OCI-LY1 (cell line): ENCODE data around the gene NR1D2.

Experiments used
- H2AFZ ChIP-seq: fragments of 200-600 bp; sonication (generic), shearing (Covaris generic); 2 replicates; pipeline ENCODE4 v1.6.0; 2014; ENCODE audit warnings: antibody characterized with exemption, mild to moderate bottlenecking, low read length
- H3F3A ChIP-seq: fragments of 200-600 bp; sonication (generic), shearing (Covaris generic); 2 replicates; pipeline ENCODE4 v1.6.0; 2014; ENCODE audit warnings: mild to moderate bottlenecking, antibody characterized with exemption, low read length, moderate library complexity; ENCODE audit not compliant: insufficient read depth
- H3K27ac ChIP-seq: fragments of 200-600 bp; sonication (generic); 2 replicates; pipeline ENCODE4 v1.5.1; 2014; ENCODE audit warnings: low read length, mixed run types, mild to moderate bottlenecking, low read depth; ENCODE audit not compliant: poor library complexity, severe bottlenecking
- H3K27me3 ChIP-seq: fragments of 200-600 bp; sonication (generic); 2 replicates; pipeline ENCODE4 v1.6.0; 2014; ENCODE audit warnings: antibody characterized with exemption, mild to moderate bottlenecking, low read length, moderate library complexity; ENCODE audit not compliant: insufficient read depth
- H3K36me3 ChIP-seq: fragments of 200-600 bp; sonication (generic); 2 replicates; pipeline ENCODE4 v1.6.1; 2014; ENCODE audit warnings: mild to moderate bottlenecking, antibody characterized with exemption, low read length, moderate library complexity, mixed read lengths; ENCODE audit not compliant: insufficient read depth
- H3K4me1 ChIP-seq: fragments of 200-600 bp; sonication (generic); 2 replicates; pipeline ENCODE4 v1.5.1; 2014; ENCODE audit warnings: mild to moderate bottlenecking, low read length, moderate library complexity; ENCODE audit not compliant: insufficient read depth, severe bottlenecking
- H3K4me2 ChIP-seq: fragments of 200-600 bp; sonication (generic), shearing (Covaris generic); 2 replicates; pipeline ENCODE4 v1.6.1; 2014; ENCODE audit warnings: low read length
- H3K4me3 ChIP-seq: fragments of 200-600 bp; sonication (generic); 2 replicates; pipeline ENCODE4 v1.5.1; 2014; ENCODE audit warnings: low read length, low read depth, mild to moderate bottlenecking, mixed read lengths; ENCODE audit not compliant: poor library complexity, severe bottlenecking
- H3K79me2 ChIP-seq: fragments of 200-600 bp; shearing (Covaris generic); 2 replicates; pipeline ENCODE4 v1.6.1; 2016; ENCODE audit warnings: mixed run types, low read length, mixed read lengths; ENCODE audit not compliant: insufficient read depth
- H3K9ac ChIP-seq: fragments of 200-600 bp; sonication (generic), shearing (Covaris generic); 2 replicates; pipeline ENCODE4 v1.6.1; 2014; ENCODE audit warnings: mild to moderate bottlenecking, low read length, mixed read lengths
- H3K9me2 ChIP-seq: fragments of 200-600 bp; sonication (generic), shearing (Covaris generic); 2 replicates; pipeline ENCODE4 v1.6.1; 2014; ENCODE audit warnings: low read depth, mild to moderate bottlenecking, low read length, mixed read lengths
- H3K9me3 ChIP-seq: fragments of 200-600 bp; shearing (Covaris generic); 2 replicates; pipeline ENCODE4 v1.6.1; 2014; ENCODE audit warnings: low read length, mixed read lengths
- H4K20me1 ChIP-seq: fragments of 200-600 bp; sonication (generic), shearing (Covaris generic); 2 replicates; pipeline ENCODE4 v1.6.0; 2016; ENCODE audit warnings: mild to moderate bottlenecking, low read length; ENCODE audit not compliant: insufficient read depth
- CTCF ChIP-seq: fragments of 200-600 bp; sonication (generic), shearing (Covaris generic); IDR thresholded peaks from 2 replicates; pipeline ENCODE4 v1.5.1; 2017; ENCODE audit warnings: mild to moderate bottlenecking, antibody characterized with exemption, low read length, moderate library complexity, mixed read lengths
- EZH2 ChIP-seq: fragments of 200-600 bp; sonication (generic), shearing (Covaris generic); IDR thresholded peaks from 2 replicates; pipeline ENCODE4 v1.8.0; 2017; ENCODE audit warnings: borderline replicate concordance, mixed run types, mild to moderate bottlenecking, antibody characterized with exemption, low read length, moderate library complexity, mixed read lengths

The NR1D2 gene

DNA sequence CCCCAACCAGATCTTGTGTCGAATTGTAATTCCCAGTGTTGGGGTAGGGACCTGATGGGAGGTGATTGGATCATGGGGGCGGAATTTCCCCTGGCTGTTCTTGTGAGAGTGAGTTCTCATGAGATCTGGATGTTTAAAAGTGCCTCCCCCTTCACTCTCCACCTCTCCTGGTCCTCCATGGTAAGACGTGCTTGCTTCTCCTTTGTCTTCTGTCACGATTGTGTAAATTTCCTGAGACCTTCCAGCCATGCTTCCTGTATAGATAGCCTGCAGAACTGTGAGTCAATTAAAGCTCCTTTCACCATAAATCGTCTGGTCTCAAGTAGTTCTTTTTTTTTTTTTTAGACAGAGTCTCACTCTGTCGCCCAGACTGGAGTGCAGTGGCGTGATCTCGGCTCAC, 42.3 kb downstream of the NR1D2 start:
- Histone ChIP-seq H4K20me1 (no peaks in the 10 kb centered on the region), H3K36me3 (no peaks in the 10 kb centered on the region), H2AFZ (no peak overlapping the region), H3K79me2 (no peaks in the 10 kb centered on the region), H3K27me3 (no peaks in the 10 kb centered on the region), H3K4me1 (no peaks in the 10 kb centered on the region), H3K9me3 (no peaks in the 10 kb centered on the region), H3K4me2 (no peak overlapping the region), H3K4me3 (no peak overlapping the region), H3K9me2 (no peaks in the 10 kb centered on the region), H3F3A (no peaks in the 10 kb centered on the region), H3K9ac (no peak overlapping the region), H3K27ac (no peak overlapping the region)
- no peak for TF ChIP-seq CTCF
- no peak for TF ChIP-seq EZH2

DNA sequence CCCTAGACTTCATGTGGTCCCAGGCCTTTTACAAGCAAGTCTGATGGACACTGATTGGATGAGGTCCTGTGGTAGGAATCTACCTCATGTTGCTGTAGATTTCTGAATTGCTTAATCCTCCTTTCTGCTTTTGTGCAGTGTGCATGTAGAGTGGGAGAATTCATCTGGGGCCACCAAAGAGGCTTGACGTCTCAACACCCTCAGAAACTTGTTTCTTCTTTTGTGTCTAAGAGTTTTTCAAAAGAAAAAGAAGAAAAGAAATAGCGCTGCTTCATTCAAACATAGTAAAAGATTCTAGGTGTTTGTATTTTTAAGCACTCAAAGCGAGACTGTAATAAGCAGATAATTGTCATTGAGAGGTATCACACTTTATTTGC, 46.2 kb downstream of the NR1D2 start:
- Histone ChIP-seq H2AFZ (no peak overlapping the region), H3K27me3 (0 out of 2 replicates have a peak, but pooled peaks cover 3% of the 10 kb centered on the region), H3K9ac (no peak overlapping the region), H3F3A (no peaks in the 10 kb centered on the region), H3K79me2 (no peaks in the 10 kb centered on the region), H3K27ac (no peak overlapping the region), H3K4me2 (no peak overlapping the region), H3K4me1 (no peaks in the 10 kb centered on the region), H3K9me2 (no peaks in the 10 kb centered on the region), H3K4me3 (no peak overlapping the region), H4K20me1 (no peaks in the 10 kb centered on the region), H3K9me3 (no peaks in the 10 kb centered on the region), H3K36me3 (no peaks in the 10 kb centered on the region)
- no peak for TF ChIP-seq EZH2
- TF ChIP-seq CTCF, result no peak

DNA sequence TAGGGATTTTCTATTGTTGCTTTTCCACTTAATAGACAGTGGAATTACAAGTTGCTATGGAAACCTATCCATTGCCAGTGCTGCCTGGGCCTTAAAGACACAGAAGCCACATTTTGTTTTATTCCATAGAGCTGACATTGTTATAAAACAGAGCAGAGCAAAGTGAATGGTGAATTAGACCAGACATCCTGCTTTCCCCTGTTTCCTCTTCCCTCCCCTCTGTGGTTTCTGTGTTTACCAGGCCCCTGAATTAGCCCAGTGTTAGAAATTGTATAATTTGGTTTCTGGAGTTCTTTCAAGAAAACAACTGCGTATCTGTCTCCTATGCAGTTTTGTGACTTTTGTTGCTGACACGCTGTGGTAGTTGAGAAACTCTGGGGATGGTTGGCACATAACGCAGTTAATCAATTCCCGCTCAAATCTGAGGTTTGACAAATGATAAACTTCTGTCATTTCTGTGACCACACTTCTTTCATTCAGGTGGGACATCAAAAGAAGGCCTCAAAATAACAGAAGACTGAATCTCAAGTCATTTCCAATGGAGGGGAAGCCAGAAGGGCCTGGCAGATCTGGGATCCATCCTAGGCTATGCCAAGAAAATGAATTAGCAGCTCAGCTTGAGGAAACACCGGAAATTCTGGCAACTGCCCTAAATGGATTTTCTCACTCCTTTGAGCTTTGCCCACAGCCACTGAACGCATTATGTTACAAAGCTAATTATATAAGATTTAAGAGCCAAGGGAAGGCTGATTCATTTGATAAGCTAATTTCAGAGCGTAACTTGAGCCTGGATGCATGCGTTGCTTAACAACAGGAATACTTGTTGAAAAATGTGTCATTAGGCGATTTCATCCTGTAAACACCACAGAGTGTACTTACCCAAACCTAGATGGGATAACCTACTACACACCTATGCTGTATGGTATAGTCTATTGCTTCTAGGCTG, 46.9 kb downstream of the NR1D2 start:
- Histone ChIP-seq H3K9ac (no peak overlapping the region), H3K9me2 (no peaks in the 10 kb centered on the region), H3K9me3 (no peaks in the 10 kb centered on the region), H3K79me2 (no peaks in the 10 kb centered on the region), H4K20me1 (no peaks in the 10 kb centered on the region), H3K27me3 (0 out of 2 replicates have a peak, but pooled peaks cover 3% of the 10 kb centered on the region), H2AFZ (no peak overlapping the region), H3K4me3 (no peak overlapping the region), H3K36me3 (no peaks in the 10 kb centered on the region), H3K27ac (no peak overlapping the region), H3F3A (no peaks in the 10 kb centered on the region), H3K4me2 (no peak overlapping the region), H3K4me1 (no peaks in the 10 kb centered on the region)
- TF ChIP-seq CTCF (no peak), EZH2 (no peak)
